IMR-90 (cell line): ENCODE data around the gene E2F3. TPM values are rescaled to one million over a fixed set of nuclear protein-coding genes. Genes with fewer than 3 reads are reported as not detected.
A peak's percentile ranks its signal among the peaks of the same experiment; 100 is the strongest.

Experiments used
- ATAC-seq: fragments of 200-7000 bp; cut with Tn5 transposase; 2 replicates; pipeline ENCODE4 v1.9.1; 2020; ENCODE audit warnings: low read depth, mild to moderate bottlenecking, moderate library complexity
- BruUV-seq: library from RNA; stranded (reverse); fragments of 400-500 nt; replicated peaks from 2 replicates; lab custom pipeline; 2021; lab: Mats Ljungman, UMichigan
- CTCF ChIA-PET: fragments of 300-600 bp; formaldehyde crosslinking; extraction: SDS; loops from one replicate; lab custom pipeline; 2021; ENCODE audit warnings: antibody characterized with exemption; lab: Yijun Ruan, JAX
- POLR2A ChIA-PET: fragments of 300-600 bp; sonication (Branson Sonifier 250); formaldehyde crosslinking; loops from one replicate; lab custom pipeline; 2022; ENCODE audit warnings: antibody characterized with exemption; ENCODE audit not compliant: unreplicated experiment; lab: Charles Lee
- DNase-seq: peaks from one replicate; pipeline ENCODE4 v3.0.0; 2013
- H2AFZ ChIP-seq: replicated peaks from 2 replicates; pipeline ENCODE3; 2013; ENCODE audit warnings: low read length, mild to moderate bottlenecking; ENCODE audit not compliant: poor library complexity
- H2AK5ac ChIP-seq: 2 replicates; pipeline ENCODE4 v1.6.1; 2013; ENCODE audit warnings: low read depth, low read length, inconsistent platforms
- H2AK9ac ChIP-seq: replicated peaks from 2 replicates; pipeline ENCODE3; 2013; ENCODE audit warnings: mild to moderate bottlenecking, low read depth, low read length, moderate library complexity; ENCODE audit not compliant: poor library complexity
- H2BK120ac ChIP-seq: 2 replicates; pipeline ENCODE4 v1.6.1; 2013; ENCODE audit warnings: low read depth, low read length, inconsistent platforms
- H2BK15ac ChIP-seq: 3 replicates; pipeline ENCODE4 v1.6.1; 2013; ENCODE audit warnings: low read depth, low read length, inconsistent platforms
- H2BK20ac ChIP-seq: 2 replicates; pipeline ENCODE4 v1.6.1; 2013; ENCODE audit warnings: low read depth, mild to moderate bottlenecking, inconsistent platforms, low read length, moderate library complexity
- H2BK5ac ChIP-seq: 2 replicates; pipeline ENCODE4 v1.6.1; 2013; ENCODE audit warnings: mild to moderate bottlenecking, low read depth, low read length, inconsistent platforms; ENCODE audit not compliant: poor library complexity, severe bottlenecking
- H3K14ac ChIP-seq: replicated peaks from 2 replicates; pipeline ENCODE4 v1.6.1; 2013; ENCODE audit warnings: low read depth, low read length, inconsistent platforms
- H3K18ac ChIP-seq: 2 replicates; pipeline ENCODE4 v1.6.1; 2013; ENCODE audit warnings: low read depth, low read length, control low read depth
- H3K23ac ChIP-seq: 2 replicates; pipeline ENCODE4 v1.6.1; 2013; ENCODE audit warnings: low read depth, low read length, inconsistent platforms
- H3K27ac ChIP-seq: 2 replicates; pipeline ENCODE4 v1.5.1; 2013; ENCODE audit warnings: mild to moderate bottlenecking, control low read depth, low read length; ENCODE audit not compliant: insufficient read depth
- H3K27me3 ChIP-seq: 2 replicates; pipeline ENCODE4 v1.6.1; 2013; ENCODE audit warnings: low read length; ENCODE audit not compliant: control insufficient read depth, insufficient read depth
- H3K36me3 ChIP-seq: 2 replicates; pipeline ENCODE4 v1.6.1; 2013; ENCODE audit warnings: low read length, mixed read lengths; ENCODE audit not compliant: control insufficient read depth, insufficient read depth
- H3K4ac ChIP-seq: 2 replicates; pipeline ENCODE4 v1.6.1; 2013; ENCODE audit warnings: low read depth, low read length, inconsistent platforms
- H3K4me1 ChIP-seq: 2 replicates; pipeline ENCODE4 v1.6.1; 2013; ENCODE audit warnings: low read length, mixed read lengths; ENCODE audit not compliant: control insufficient read depth, insufficient read depth
- H3K4me2 ChIP-seq: 2 replicates; pipeline ENCODE4 v1.6.1; 2013; ENCODE audit warnings: low read depth, mild to moderate bottlenecking, control low read depth, low read length, moderate library complexity
- H3K4me3 ChIP-seq: 2 replicates; pipeline ENCODE4 v1.5.1; 2013; ENCODE audit warnings: low read depth, mild to moderate bottlenecking, control low read depth, low read length, moderate library complexity; ENCODE audit not compliant: insufficient read depth
- H3K56ac ChIP-seq: 2 replicates; pipeline ENCODE4 v1.6.1; 2013; ENCODE audit warnings: low read length, inconsistent platforms; ENCODE audit not compliant: insufficient read depth; ENCODE audit errors: extremely low read depth
- H3K79me1 ChIP-seq, 2 experiments: 2 replicates each; pipeline ENCODE4 v1.6.1; 2013; ENCODE audit warnings: low read length in 2 of 2, inconsistent platforms in 1 of 2, low read depth in 1 of 2
- H3K9ac ChIP-seq: 2 replicates; pipeline ENCODE4 v1.6.1; 2013; ENCODE audit warnings: low read depth, low read length, control low read depth
- H3K9me1 ChIP-seq: 2 replicates; pipeline ENCODE4 v1.6.1; 2013; ENCODE audit warnings: low read length, inconsistent platforms; ENCODE audit not compliant: insufficient read depth
- H3K9me3 ChIP-seq: 2 replicates; pipeline ENCODE4 v1.6.1; 2013; ENCODE audit warnings: low read length; ENCODE audit not compliant: control insufficient read depth, insufficient read depth
- H4K20me1 ChIP-seq: 2 replicates; pipeline ENCODE4 v1.6.1; 2013; ENCODE audit warnings: low read length, inconsistent platforms; ENCODE audit not compliant: insufficient read depth
- H4K5ac ChIP-seq: 2 replicates; pipeline ENCODE4 v1.6.1; 2013; ENCODE audit warnings: mild to moderate bottlenecking, low read depth, low read length, control low read depth
- H4K8ac ChIP-seq, 2 experiments: 2 replicates each; pipeline ENCODE4 v1.6.1; 2013; ENCODE audit warnings: low read depth in 2 of 2, low read length in 2 of 2, control low read depth in 1 of 2, inconsistent platforms in 1 of 2
- H4K91ac ChIP-seq: 2 replicates; pipeline ENCODE4 v1.6.1; 2013; ENCODE audit warnings: low read depth, low read length, inconsistent platforms; ENCODE audit not compliant: insufficient read depth
- BHLHE40 ChIP-seq: fragments of 150-350 bp; IDR thresholded peaks from 2 replicates; pipeline ENCODE4 v1.6.1; 2016; ENCODE audit warnings: mild to moderate bottlenecking, low read depth, low read length
- CEBPB ChIP-seq: IDR thresholded peaks from 2 replicates; pipeline ENCODE4 v1.6.1; 2012; ENCODE audit warnings: low read depth, low read length, improper control_type of control experiment
- CHD1 ChIP-seq: IDR thresholded peaks from 2 replicates; pipeline ENCODE4 v1.6.1; 2012; ENCODE audit warnings: low read depth, low read length, improper control_type of control experiment
- CTCF ChIP-seq: conservative IDR thresholded peaks from 2 replicates; pipeline ENCODE4 v1.5.1; 2012; ENCODE audit warnings: mild to moderate bottlenecking, low read depth, low read length, improper control_type of control experiment
- FOS ChIP-seq: fragments of 150-350 bp; IDR thresholded peaks from 2 replicates; pipeline ENCODE4 v1.6.1; 2016; ENCODE audit warnings: low read depth, low read length
- MAFK ChIP-seq: IDR thresholded peaks from 2 replicates; pipeline ENCODE4 v1.6.1; 2012; ENCODE audit warnings: low read depth, low read length, improper control_type of control experiment
- MAZ ChIP-seq: IDR thresholded peaks from 2 replicates; pipeline ENCODE4 v1.6.1; 2012; ENCODE audit warnings: low read depth, mild to moderate bottlenecking, low read length, improper control_type of control experiment, moderate library complexity, borderline replicate concordance
- MXI1 ChIP-seq: IDR thresholded peaks from 2 replicates; pipeline ENCODE4 v1.6.1; 2012; ENCODE audit warnings: low read depth, mild to moderate bottlenecking, low read length, moderate library complexity, borderline replicate concordance
- RFX5 ChIP-seq: IDR thresholded peaks from 2 replicates; pipeline ENCODE4 v1.8.0; 2012; ENCODE audit warnings: low read depth, mild to moderate bottlenecking, low read length, moderate library complexity
- SMC3 ChIP-seq: fragments of 150-350 bp; IDR thresholded peaks from 2 replicates; pipeline ENCODE4 v1.6.1; 2016; ENCODE audit warnings: low read depth, mild to moderate bottlenecking, antibody characterized with exemption, low read length, moderate library complexity
- WGBS, 2 experiments: methylation state at CpG; one replicate each; pipeline versions ENCODE4 v1.1.5 to v1.1.7; 2013; ENCODE audit warnings: missing lambda C conversion rate in 2 of 2; ENCODE audit not compliant: insufficient read length in 1 of 2; ENCODE audit errors: extremely low coverage in 2 of 2; 5-methylcytosine and 5-hydroxymethylcytosine counted together
- dilution Hi-C: fragments of 300-500 bp; cut with HindIII; formaldehyde crosslinking; loops from one replicate; pipeline ENCODE4 v1.14.3; 2018; ENCODE audit warnings: low sequenced_read_pairs; ENCODE audit not compliant: unreplicated experiment
- in situ Hi-C: fragments of 300-500 bp; cut with MboI; formaldehyde crosslinking; loops from 3 replicates; pipeline ENCODE4 v1.14.3; 2019; ENCODE audit warnings: low sequenced_read_pairs, inconsistent platforms, mixed read lengths
- intact Hi-C: fragments of 100-400 bp; cut with micrococcal nuclease; formaldehyde crosslinking; loops from 2 replicates; pipeline ENCODE4 v1.10.0; 2022
- polyA plus RNA-seq, 3 experiments: library from polyadenylated mRNA; depleted of rRNA; stranded (reverse); fragments of >200 nt; gene quantifications; 2 replicates each; pipeline ENCODE4 v1.2.3, GENCODE V29; 2012; ENCODE audit warnings: low replicate concordance in 1 of 3
- total RNA-seq: library from RNA; depleted of rRNA; stranded (reverse); fragments of >200 nt; gene quantifications from 2 replicates; pipeline ENCODE4 v1.2.3, GENCODE V29; 2012
- TF ChIP-seq, protein P1 (sequence below): fragments of 150-350 bp; IDR thresholded peaks from 2 replicates; pipeline ENCODE4 v1.6.1; 2017; ENCODE audit warnings: mild to moderate bottlenecking, antibody characterized with exemption, low read length, low read depth
- TF ChIP-seq, protein P2 (sequence below): fragments of 150-350 bp; IDR thresholded peaks from 2 replicates; pipeline ENCODE4 v1.6.1; 2016; ENCODE audit warnings: low read depth, mild to moderate bottlenecking, low read length, moderate library complexity, borderline replicate concordance

The E2F3 gene
- total and polyA plus RNA-seq, 2 of the 4 experiments (the other 2 are of a cell fraction) = 2.3 to 8.2 TPM

GRCh38 chr6:20534295-20535262, 132.9 kb downstream of the E2F3 start, which contains the start of gene CDKAL1:
TSS of gene CDKAL1 (plus strand) at chr6:20534457. CDS start at chr6:20546351, 11,894 bp downstream.
- peak within 1 kb of the TSS; percentile 88 for H4K91ac ChIP-seq
- H3K18ac ChIP-seq = peak within 1 kb of the TSS; percentile 40; the same call in 1 of the 2 replicates
- H2BK15ac ChIP-seq = peak within 1 kb of the TSS; percentile 48; the same call in 1 of the 3 replicates
- peak within 1 kb of the TSS; percentile 73 for H3K4me3 ChIP-seq
- H3K4me2 ChIP-seq = peak within 1 kb of the TSS; percentile 100
- dilution Hi-C loops (no loop called here), in situ Hi-C loops (loop anchor here (5.0 kb wide), 1 partner anchor 242 kb away; no protein-coding TSS in a partner anchor), intact Hi-C loops (no loop called here)
- WGBS, 2 experiments = 0% methylated on average over 11 of the region's 31 CpGs; no CpG with 5 or more reads in 1 of the 2 experiments
- BruUV-seq = TSS peak; percentile 71
- H3K23ac ChIP-seq = peak within 1 kb of the TSS; percentile 86
- ATAC-seq (peak; percentile 95), DNase-seq (peak; percentile 93)
- peak within 1 kb of the TSS; percentile 77 for H2BK120ac ChIP-seq
- peak within 1 kb of the TSS; percentile 95 for H2AFZ ChIP-seq
- no peaks in the 10 kb centered on the region for H3K9me3 ChIP-seq
- H3K27me3 ChIP-seq = no peaks in the 10 kb centered on the region
- H2AK5ac ChIP-seq = no peak within 1 kb of the TSS
- H2BK5ac ChIP-seq = peak within 1 kb of the TSS; percentile 82
- H3K14ac ChIP-seq = peak within 1 kb of the TSS; percentile 98
- 0 out of 2 replicates have a peak, but pooled peaks cover 1% of the 10 kb centered on the region for H3K4me1 ChIP-seq
- H3K36me3 ChIP-seq = no peaks in the 10 kb centered on the region
- peaks cover 9 to 19% of the 10 kb centered on the region in 2 experiments; a peak in 3 of 4 replicates for H3K79me1 ChIP-seq
- CTCF ChIA-PET = interaction anchor here (1.2 kb wide), 1 partner anchor 16 kb away, joined by 3 read pairs; no protein-coding TSS in a partner anchor
- peak within 1 kb of the TSS; percentile 92 for H3K27ac ChIP-seq
- H3K9me1 ChIP-seq = no peaks in the 10 kb centered on the region
- H4K8ac ChIP-seq = peak within 1 kb of the TSS; percentile 88 to 98
- peak within 1 kb of the TSS; percentile 75 for H2AK9ac ChIP-seq
- H4K5ac ChIP-seq = peak within 1 kb of the TSS; percentile 97
- peak within 1 kb of the TSS; percentile 96 for H3K56ac ChIP-seq
- no peak within 1 kb of the TSS for H2BK20ac ChIP-seq
- no peaks in the 10 kb centered on the region for H4K20me1 ChIP-seq
- peak within 1 kb of the TSS; percentile 97 for H3K9ac ChIP-seq
- POLR2A ChIA-PET = no interaction called here
- peak within 1 kb of the TSS; percentile 93 for H3K4ac ChIP-seq
- TF ChIP-seq, protein P1, sequence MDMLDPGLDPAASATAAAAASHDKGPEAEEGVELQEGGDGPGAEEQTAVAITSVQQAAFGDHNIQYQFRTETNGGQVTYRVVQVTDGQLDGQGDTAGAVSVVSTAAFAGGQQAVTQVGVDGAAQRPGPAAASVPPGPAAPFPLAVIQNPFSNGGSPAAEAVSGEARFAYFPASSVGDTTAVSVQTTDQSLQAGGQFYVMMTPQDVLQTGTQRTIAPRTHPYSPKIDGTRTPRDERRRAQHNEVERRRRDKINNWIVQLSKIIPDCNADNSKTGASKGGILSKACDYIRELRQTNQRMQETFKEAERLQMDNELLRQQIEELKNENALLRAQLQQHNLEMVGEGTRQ = no peak
- TF ChIP-seq FOS (no peak), MAFK (no peak; the same call in 1 of the 2 replicates), SMC3 (no peak), CHD1 (no peak), BHLHE40 (no peak), CEBPB (peak; percentile 33; the same call in 1 of the 2 replicates), CTCF (no peak), MAZ (no peak), MXI1 (no peak), RFX5 (no peak)
- TF ChIP-seq, protein P2, sequence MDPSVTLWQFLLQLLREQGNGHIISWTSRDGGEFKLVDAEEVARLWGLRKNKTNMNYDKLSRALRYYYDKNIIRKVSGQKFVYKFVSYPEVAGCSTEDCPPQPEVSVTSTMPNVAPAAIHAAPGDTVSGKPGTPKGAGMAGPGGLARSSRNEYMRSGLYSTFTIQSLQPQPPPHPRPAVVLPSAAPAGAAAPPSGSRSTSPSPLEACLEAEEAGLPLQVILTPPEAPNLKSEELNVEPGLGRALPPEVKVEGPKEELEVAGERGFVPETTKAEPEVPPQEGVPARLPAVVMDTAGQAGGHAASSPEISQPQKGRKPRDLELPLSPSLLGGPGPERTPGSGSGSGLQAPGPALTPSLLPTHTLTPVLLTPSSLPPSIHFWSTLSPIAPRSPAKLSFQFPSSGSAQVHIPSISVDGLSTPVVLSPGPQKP = no peak
